Measurements from ENCODE around the gene VAPA. TPM values are rescaled to one million over a fixed set of nuclear protein-coding genes. Genes with fewer than 3 reads are reported as not detected.
A peak's percentile ranks its signal among the peaks of the same experiment; 100 is the strongest.

Gene VAPA
- total and polyA plus RNA-seq, 2 donors (not counting 1 experiment from before 2014, with no cell fraction given), result 47.7 to 109 TPM

- no peak overlapping the region for H3K4me3 ChIP-seq (ENCODE audit: control extremely low read depth in 1 of 5, extremely low read depth in 1 of 5, insufficient read depth in 1 of 5, low read depth in 2 of 5, low read length in 4 of 5)
- H3K4me2 ChIP-seq (replicated peaks; ENCODE audit: low read depth, low read length, poor library complexity, severe bottlenecking), result no peak overlapping the region
- ATAC-seq (ENCODE audit: low read depth), result no peak
- no peaks in the 10 kb centered on the region for H3K9me3 Mint-ChIP-seq (ENCODE audit: insufficient read depth)
- H3K27me3 Mint-ChIP-seq, result no peaks in the 10 kb centered on the region
- ChIA-PET POLR2A (no interaction called here), CTCF (interaction anchor here (0.7 kb wide), 1 partner anchor 154 kb away, joined by 3 read pairs; no protein-coding TSS in a partner anchor)
- H3K4me1 ChIP-seq (ENCODE audit: control insufficient read depth in 2 of 2, insufficient read depth in 2 of 2, low read length in 2 of 2), result peaks cover 49 to 77% of the 10 kb centered on the region in 2 donors
- H3K4me3 Mint-ChIP-seq, result peak overlapping the region; percentile 13
- no peaks in the 10 kb centered on the region for H3K36me3 ChIP-seq (replicated peaks in 1 of 2; ENCODE audit: control extremely low read depth in 1 of 2, control insufficient read depth in 1 of 2, extremely low read depth in 1 of 2, insufficient read depth in 2 of 2, low read length in 1 of 2)
- H3K27ac Mint-ChIP-seq, result no peak overlapping the region
- H3K9ac ChIP-seq (ENCODE audit: low read length), result no peak overlapping the region
- H3K27me3 ChIP-seq (replicated peaks in 1 of 4; ENCODE audit: control extremely low read depth in 1 of 4, control insufficient read depth in 3 of 4, insufficient read depth in 4 of 4, low read length in 3 of 4), result no peaks in the 10 kb centered on the region
- TF ChIP-seq EZH2 (IDR thresholded peaks at IDR 0.05; ENCODE audit: borderline replicate concordance, insufficient read depth, low read depth, low read length, poor library complexity, severe bottlenecking) (no peak), CTCF (IDR thresholded peaks at IDR 0.05) (no peak)
- WGBS (ENCODE audit: insufficient coverage), result no CpG with 5 or more reads among the region's 4 CpGs
- H3K9me3 ChIP-seq (ENCODE audit: control extremely low read depth in 1 of 3, control insufficient read depth in 2 of 3, insufficient read depth in 1 of 3, low read length in 2 of 3), result no peaks in the 10 kb centered on the region
- no peak overlapping the region for H2AFZ ChIP-seq (ENCODE audit: insufficient read depth, low read depth, low read length, poor library complexity, severe bottlenecking)
- peaks cover 99% of the 10 kb centered on the region for H3K79me2 ChIP-seq (ENCODE audit: control insufficient read depth, insufficient read depth, low read length)
- intact Hi-C loops (cut with micrococcal nuclease), result no loop called here
- no peak overlapping the region for H3K27ac ChIP-seq (ENCODE audit: low read length in 2 of 2)
- peaks cover 64% of the 10 kb centered on the region for H3K4me1 Mint-ChIP-seq
- DNase-seq, result no peak
- peaks cover 91% of the 10 kb centered on the region for H4K20me1 ChIP-seq (ENCODE audit: control insufficient read depth, insufficient read depth, low read length, poor library complexity, severe bottlenecking)
Measured at GRCh38 chr18:9924371-9924943, 10.6 kb downstream of the VAPA start.

- Mint-ChIP-seq H3K27ac (no peak overlapping the region), H3K27me3 (no peaks in the 10 kb centered on the region), H3K4me1 (peaks cover 68% of the 10 kb centered on the region), H3K9me3 (ENCODE audit: insufficient read depth) (no peaks in the 10 kb centered on the region), H3K4me3 (no peak overlapping the region)
- Histone ChIP-seq H3K4me3 (ENCODE audit: control extremely low read depth in 1 of 5, extremely low read depth in 1 of 5, insufficient read depth in 1 of 5, low read depth in 2 of 5, low read length in 4 of 5) (no peak overlapping the region), H3K27me3 (replicated peaks in 1 of 4; ENCODE audit: control extremely low read depth in 1 of 4, control insufficient read depth in 3 of 4, insufficient read depth in 4 of 4, low read length in 3 of 4) (no peaks in the 10 kb centered on the region), H4K20me1 (ENCODE audit: control insufficient read depth, insufficient read depth, low read length, poor library complexity, severe bottlenecking) (peaks cover 91% of the 10 kb centered on the region), H3K4me1 (ENCODE audit: control insufficient read depth in 2 of 2, insufficient read depth in 2 of 2, low read length in 2 of 2) (peaks cover 40 to 70% of the 10 kb centered on the region in 2 donors), H3K79me2 (ENCODE audit: control insufficient read depth, insufficient read depth, low read length) (peaks cover 97% of the 10 kb centered on the region), H2AFZ (ENCODE audit: insufficient read depth, low read depth, low read length, poor library complexity, severe bottlenecking) (no peak overlapping the region), H3K27ac (ENCODE audit: low read length in 2 of 2) (no peak overlapping the region), H3K4me2 (replicated peaks; ENCODE audit: low read depth, low read length, poor library complexity, severe bottlenecking) (no peak overlapping the region), H3K9me3 (ENCODE audit: control extremely low read depth in 1 of 3, control insufficient read depth in 2 of 3, insufficient read depth in 1 of 3, low read length in 2 of 3) (no peaks in the 10 kb centered on the region), H3K9ac (ENCODE audit: low read length) (no peak overlapping the region), H3K36me3 (replicated peaks in 1 of 2; ENCODE audit: control extremely low read depth in 1 of 2, control insufficient read depth in 1 of 2, extremely low read depth in 1 of 2, insufficient read depth in 2 of 2, low read length in 1 of 2) (no peaks in the 10 kb centered on the region)
- intact Hi-C loops (cut with micrococcal nuclease), result no loop called here
- TF ChIP-seq CTCF (IDR thresholded peaks at IDR 0.05) (no peak), EZH2 (IDR thresholded peaks at IDR 0.05; ENCODE audit: borderline replicate concordance, insufficient read depth, low read depth, low read length, poor library complexity, severe bottlenecking) (no peak)
- ChIA-PET POLR2A (interaction anchor here (2.1 kb wide), 1 partner anchor 11 kb away, joined by 5 read pairs; the partner anchor contains the start of gene VAPA), CTCF (no interaction called here)
- whole genome bisulfite sequencing (ENCODE audit: insufficient coverage), result no CpG with 5 or more reads among the region's 1 CpG
- no peak for ATAC-seq (ENCODE audit: low read depth)
- DNase-seq, result no peak
Measured at GRCh38 chr18:9925369-9925768, 11.6 kb downstream of the VAPA start.

All from B cell (primary cell).